ENCODE data around the gene OGT.
"Not testable (repeated sequence)": the region's sequence is repeated elsewhere in the genome, so short reads cannot be mapped to it uniquely, and the experiment has no call there.

OGT gene

DNA sequence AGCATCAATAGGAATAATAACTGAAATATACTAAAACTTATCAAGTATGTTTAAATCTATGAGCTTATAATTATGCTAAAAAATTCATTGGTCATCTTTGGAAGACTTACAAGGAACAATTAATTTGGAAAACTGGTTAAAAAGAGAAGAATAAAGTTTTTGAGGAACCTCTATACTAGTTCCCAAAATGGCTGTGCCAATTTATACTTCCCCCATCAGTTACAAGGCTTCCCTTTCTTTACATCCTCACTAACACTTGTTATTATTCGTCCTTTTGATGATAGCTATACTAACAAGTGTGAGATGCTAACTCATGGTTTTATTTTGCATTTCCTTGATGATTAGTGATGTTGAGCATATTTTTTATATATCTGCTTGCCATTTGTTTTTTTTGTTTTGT is 17.1 kb downstream of the OGT start:
- TF ChIP-seq Cebpa-rat (IDR thresholded peaks at IDR 0.05), result no peak
- H3K4me2 ChIP-seq, result no peak overlapping the region
- H3K4me1 ChIP-seq, result no peaks in the 10 kb centered on the region
- H3K9ac ChIP-seq, result no peak overlapping the region
- no peak overlapping the region for H3K4me3 ChIP-seq
- peaks cover 58% of the 10 kb centered on the region for H3K27me3 ChIP-seq
- H3K9me3 ChIP-seq, result no peaks in the 10 kb centered on the region
- peaks cover 100% of the 10 kb centered on the region for H4K20me1 ChIP-seq
- H3K36me3 ChIP-seq, result peaks cover 90% of the 10 kb centered on the region
- no peak overlapping the region for H3K27ac ChIP-seq

DNA sequence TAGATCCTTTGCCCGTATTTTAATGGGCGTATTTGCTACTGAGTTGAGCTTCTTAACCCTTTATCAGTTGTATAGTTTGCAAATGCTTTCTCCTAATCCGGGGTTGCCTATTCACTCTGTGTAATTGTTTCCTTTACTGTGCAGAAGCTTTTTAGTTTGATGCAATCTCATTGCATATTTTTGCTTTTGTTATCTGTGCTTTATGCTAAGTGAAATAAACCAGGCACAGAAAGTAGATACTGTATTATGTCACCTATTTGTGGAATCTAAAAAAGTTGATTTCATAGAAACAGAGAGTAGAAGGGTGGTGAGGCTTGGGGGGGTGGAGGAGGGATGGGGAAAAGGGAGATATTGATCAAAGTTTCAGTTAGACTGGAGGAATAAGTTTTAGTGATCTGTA is 17.7 kb downstream of the OGT start:
- Histone ChIP-seq H3K4me3 (no peak overlapping the region), H3K9me3 (no peaks in the 10 kb centered on the region), H3K4me2 (no peak overlapping the region), H4K20me1 (peaks cover 99% of the 10 kb centered on the region), H3K27ac (no peak overlapping the region), H3K27me3 (peaks cover 57% of the 10 kb centered on the region), H3K4me1 (no peaks in the 10 kb centered on the region), H3K36me3 (peaks cover 87% of the 10 kb centered on the region), H3K9ac (no peak overlapping the region)
- no peak for TF ChIP-seq Cebpa-rat (IDR thresholded peaks at IDR 0.05)

DNA sequence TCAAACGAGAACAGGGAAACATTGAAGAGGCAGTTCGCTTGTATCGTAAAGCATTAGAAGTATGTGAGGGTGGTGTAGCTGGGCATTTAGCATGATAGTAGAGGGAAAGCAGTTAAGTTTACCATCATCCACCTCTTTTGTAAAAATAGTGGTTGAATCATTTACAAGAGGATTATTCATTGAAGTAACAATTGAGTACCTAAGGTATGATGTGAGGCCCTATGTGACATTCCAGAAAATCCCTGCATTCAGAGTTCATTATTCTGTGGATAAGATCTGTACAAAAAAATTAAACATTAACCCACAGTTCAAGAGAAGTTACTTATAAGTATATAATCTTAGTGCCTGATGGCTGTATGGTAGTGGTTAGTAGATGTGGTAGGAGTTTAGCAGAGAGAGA is 23.1 kb downstream of the OGT start:
- peaks cover 90% of the 10 kb centered on the region for H3K36me3 ChIP-seq
- H3K4me3 ChIP-seq, result no peak overlapping the region
- peaks cover 87% of the 10 kb centered on the region for H4K20me1 ChIP-seq
- peaks cover 61% of the 10 kb centered on the region for H3K27me3 ChIP-seq
- no peak overlapping the region for H3K4me2 ChIP-seq
- no peak overlapping the region for H3K9ac ChIP-seq
- no peak for TF ChIP-seq Cebpa-rat (IDR thresholded peaks at IDR 0.05)
- H3K9me3 ChIP-seq, result no peaks in the 10 kb centered on the region
- no peak overlapping the region for H3K27ac ChIP-seq
- no peaks in the 10 kb centered on the region for H3K4me1 ChIP-seq

DNA sequence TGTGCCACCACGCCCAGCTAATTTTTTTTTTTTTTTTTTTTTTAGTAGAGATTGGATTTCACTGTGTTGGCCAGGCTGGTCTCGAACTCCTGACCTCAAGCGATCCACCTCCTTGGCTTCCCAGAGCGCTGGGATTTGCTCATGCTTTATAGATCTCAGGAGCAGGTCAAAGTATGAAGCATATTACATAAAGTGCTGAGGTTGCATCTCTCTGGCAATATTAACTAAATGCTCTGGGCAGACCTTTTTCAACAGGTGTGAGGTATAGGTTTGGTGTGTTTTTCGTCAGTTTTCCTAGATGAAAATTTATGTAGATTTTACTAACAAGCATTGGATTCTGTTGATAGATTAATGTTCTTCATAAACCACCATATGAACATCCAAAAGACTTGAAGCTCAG is 26.0 kb downstream of the OGT start:
- no peak overlapping the region for H3K4me2 ChIP-seq
- H3K4me1 ChIP-seq, result no peaks in the 10 kb centered on the region
- H3K36me3 ChIP-seq, result peaks cover 93% of the 10 kb centered on the region
- peaks cover 72% of the 10 kb centered on the region for H3K27me3 ChIP-seq
- no peak overlapping the region for H3K27ac ChIP-seq
- no peak for TF ChIP-seq Cebpa-rat (IDR thresholded peaks at IDR 0.05)
- no peak overlapping the region for H3K9ac ChIP-seq
- H4K20me1 ChIP-seq, result peaks cover 86% of the 10 kb centered on the region
- H3K9me3 ChIP-seq, result no peaks in the 10 kb centered on the region
- no peak overlapping the region for H3K4me3 ChIP-seq

DNA sequence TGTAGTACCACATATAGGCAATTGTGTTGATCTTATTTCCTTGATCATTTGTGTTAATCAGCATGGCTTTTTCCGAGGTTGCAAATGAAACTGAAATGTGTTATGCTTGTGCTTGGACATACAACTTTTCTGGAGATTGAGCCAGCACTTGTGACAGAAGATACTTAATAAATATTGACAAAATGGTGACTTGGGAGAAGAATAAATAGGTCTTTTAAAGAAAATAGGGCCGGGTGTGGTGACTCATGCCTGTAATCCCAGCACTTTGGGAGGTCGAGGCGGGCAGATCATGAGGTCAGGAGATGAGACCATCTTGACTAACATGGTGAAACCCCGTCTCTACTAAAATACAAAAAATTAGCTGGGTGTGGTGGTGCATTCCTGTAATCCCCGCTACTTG is 26.9 kb downstream of the OGT start:
- H3K4me3 ChIP-seq, H3K27ac ChIP-seq, H3K9ac ChIP-seq, H3K9me3 ChIP-seq, H3K4me1 ChIP-seq, H3K4me2 ChIP-seq: not testable (repeated sequence)
- H3K27me3 ChIP-seq, result peaks cover 75% of the 10 kb centered on the region
- H3K36me3 ChIP-seq, result peaks cover 94% of the 10 kb centered on the region
- peaks cover 86% of the 10 kb centered on the region for H4K20me1 ChIP-seq

DNA sequence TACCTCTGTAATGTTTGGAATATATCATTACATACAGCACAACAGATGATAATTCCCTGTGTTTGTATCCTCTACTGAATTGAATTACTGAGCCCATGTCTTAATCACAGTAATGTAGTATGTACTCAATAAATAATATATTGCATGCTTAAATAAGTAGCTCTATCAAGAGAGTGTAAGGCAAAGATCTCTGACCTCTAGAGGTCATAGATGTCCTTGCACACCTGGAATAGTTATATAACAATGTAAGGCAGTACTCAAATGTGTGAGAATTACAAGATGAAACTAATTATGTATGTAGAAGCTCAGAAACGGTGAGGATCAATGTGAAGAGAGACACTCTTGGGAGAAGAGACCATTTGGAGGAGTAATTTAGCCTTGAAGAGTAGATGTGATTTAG is 31.0 kb downstream of the OGT start:
- Histone ChIP-seq H4K20me1 (peaks cover 84% of the 10 kb centered on the region), H3K27me3 (peaks cover 83% of the 10 kb centered on the region), H3K4me1 (no peaks in the 10 kb centered on the region), H3K36me3 (peaks cover 99% of the 10 kb centered on the region), H3K4me3 (no peak overlapping the region), H3K9me3 (no peaks in the 10 kb centered on the region), H3K27ac (no peak overlapping the region), H3K4me2 (no peak overlapping the region), H3K9ac (no peak overlapping the region)
- TF ChIP-seq Cebpa-rat (IDR thresholded peaks at IDR 0.05), result no peak

DNA sequence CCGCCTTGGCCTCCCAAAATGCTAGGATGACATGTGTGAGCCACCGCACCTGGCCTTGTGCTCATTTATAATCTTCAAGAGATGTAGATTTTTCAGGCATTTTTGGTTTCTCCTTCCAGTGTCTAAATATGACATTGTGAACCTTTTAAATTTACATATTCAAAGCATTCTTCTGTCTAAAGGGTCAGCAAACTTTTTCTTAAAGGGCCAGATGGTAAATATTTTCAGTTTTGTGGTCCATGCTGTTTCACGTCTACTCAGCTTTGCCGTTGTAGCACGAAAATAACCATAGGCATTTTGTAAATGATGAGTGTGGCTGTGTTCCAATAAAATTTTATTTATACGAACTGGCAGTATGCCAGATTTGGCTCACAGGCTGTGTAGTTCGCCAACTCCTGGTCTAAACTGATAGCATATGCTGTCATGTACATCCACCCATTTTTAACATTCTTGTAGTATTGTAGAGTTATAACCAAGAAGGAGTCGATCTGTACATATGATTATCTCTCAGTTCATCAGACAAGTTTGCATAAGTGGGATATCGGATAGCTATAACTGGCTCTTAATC is 32.7 kb downstream of the OGT start:
- Histone ChIP-seq H3K9me3 (no peaks in the 10 kb centered on the region), H3K36me3 (peaks cover 98% of the 10 kb centered on the region), H3K27ac (no peak overlapping the region), H3K4me1 (no peaks in the 10 kb centered on the region), H3K27me3 (peaks cover 85% of the 10 kb centered on the region), H3K4me2 (no peak overlapping the region), H3K9ac (no peak overlapping the region), H3K4me3 (no peak overlapping the region), H4K20me1 (peaks cover 86% of the 10 kb centered on the region)
- TF ChIP-seq Cebpa-rat (IDR thresholded peaks at IDR 0.05), result no peak

DNA sequence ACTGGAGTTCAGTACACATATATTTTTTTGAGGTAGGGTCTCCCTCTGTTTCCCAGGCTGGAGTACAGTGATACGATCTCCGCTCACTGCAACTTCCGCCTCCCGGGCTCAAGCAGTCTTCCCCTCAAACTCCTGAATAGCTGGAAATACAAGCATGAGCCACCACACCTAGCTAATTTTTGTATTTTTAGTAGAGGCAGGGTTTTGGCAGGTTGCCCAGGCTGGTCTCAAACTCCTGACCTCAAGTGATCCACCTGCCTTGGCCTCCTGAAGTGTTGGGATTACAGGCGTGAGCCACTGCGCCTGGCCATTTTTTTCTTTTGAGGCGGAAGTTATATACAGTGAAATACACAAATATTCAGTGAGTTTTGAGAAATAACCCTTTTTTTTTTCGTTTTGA is 38.5 kb downstream of the OGT start:
- Histone ChIP-seq H4K20me1 (peaks cover 80% of the 10 kb centered on the region), H3K36me3 (peaks cover 95% of the 10 kb centered on the region), H3K27me3 (peaks cover 68% of the 10 kb centered on the region)
- H3K4me3 ChIP-seq, H3K4me2 ChIP-seq, H3K27ac ChIP-seq, H3K4me1 ChIP-seq, H3K9me3 ChIP-seq, H3K9ac ChIP-seq: not testable (repeated sequence)

DNA sequence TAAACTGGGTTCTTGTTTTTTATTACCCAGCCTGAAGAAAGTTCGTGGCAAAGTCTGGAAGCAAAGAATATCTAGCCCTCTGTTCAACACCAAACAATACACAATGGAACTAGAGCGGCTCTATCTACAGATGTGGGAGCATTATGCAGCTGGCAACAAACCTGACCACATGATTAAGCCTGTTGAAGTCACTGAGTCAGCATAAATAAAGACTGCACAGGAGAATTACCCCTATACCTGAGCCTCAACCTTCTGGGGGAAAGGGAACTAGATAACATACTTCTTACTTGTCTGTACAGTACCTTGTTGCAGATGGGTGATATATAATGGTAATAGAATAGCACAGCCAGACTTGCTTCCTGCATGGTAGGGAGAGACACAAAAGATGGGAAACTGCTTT is 40.7 kb downstream of the OGT start:
- H3K36me3 ChIP-seq, result peaks cover 79% of the 10 kb centered on the region
- TF ChIP-seq Cebpa-rat (IDR thresholded peaks at IDR 0.05), result no peak

DNA sequence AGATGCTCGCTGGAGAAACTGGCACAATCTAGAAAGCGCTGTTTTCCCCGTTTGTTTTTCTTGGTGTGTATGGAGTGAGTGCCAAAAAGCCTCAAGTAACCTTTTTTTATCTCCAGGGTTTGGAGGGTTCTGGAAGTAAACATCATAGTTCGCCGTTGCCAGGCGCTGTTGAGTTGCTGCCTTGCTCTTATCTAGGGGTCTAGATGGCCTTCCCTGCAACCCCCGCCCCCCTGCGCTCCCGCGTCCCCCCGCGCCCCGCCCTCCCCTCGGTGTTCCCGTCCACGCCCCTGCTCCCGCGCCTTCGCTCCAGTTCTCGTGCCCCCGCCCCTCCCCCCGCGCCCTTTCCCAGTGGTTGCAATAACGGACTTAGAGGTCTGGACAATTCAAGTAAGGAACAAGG is 44.8 kb downstream of the OGT start:
- Histone ChIP-seq H3K9ac (no peak overlapping the region), H3K4me3 (no peak overlapping the region), H4K20me1 (peaks cover 40% of the 10 kb centered on the region), H3K36me3 (peaks cover 42% of the 10 kb centered on the region), H3K4me1 (no peaks in the 10 kb centered on the region), H3K27ac (no peak overlapping the region), H3K4me2 (no peak overlapping the region), H3K9me3 (no peaks in the 10 kb centered on the region), H3K27me3 (peaks cover 29% of the 10 kb centered on the region)
- TF ChIP-seq Cebpa-rat (IDR thresholded peaks at IDR 0.05), result no peak

More for the DNA sequence above, 40.7 kb downstream of the OGT start:
- no peak overlapping the region for H3K4me2 ChIP-seq
- no peak overlapping the region for H3K4me3 ChIP-seq
- H3K9me3 ChIP-seq, result no peaks in the 10 kb centered on the region
- H4K20me1 ChIP-seq, result peaks cover 68% of the 10 kb centered on the region
- H3K4me1 ChIP-seq, result no peaks in the 10 kb centered on the region
- no peak overlapping the region for H3K27ac ChIP-seq
- H3K27me3 ChIP-seq, result peaks cover 57% of the 10 kb centered on the region
- no peak overlapping the region for H3K9ac ChIP-seq

Measured in BLaER1 (cell line).